ENCODE results near the gene MND1.

The MND1 gene, protein sequence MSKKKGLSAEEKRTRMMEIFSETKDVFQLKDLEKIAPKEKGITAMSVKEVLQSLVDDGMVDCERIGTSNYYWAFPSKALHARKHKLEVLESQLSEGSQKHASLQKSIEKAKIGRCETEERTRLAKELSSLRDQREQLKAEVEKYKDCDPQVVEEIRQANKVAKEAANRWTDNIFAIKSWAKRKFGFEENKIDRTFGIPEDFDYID

DNA sequence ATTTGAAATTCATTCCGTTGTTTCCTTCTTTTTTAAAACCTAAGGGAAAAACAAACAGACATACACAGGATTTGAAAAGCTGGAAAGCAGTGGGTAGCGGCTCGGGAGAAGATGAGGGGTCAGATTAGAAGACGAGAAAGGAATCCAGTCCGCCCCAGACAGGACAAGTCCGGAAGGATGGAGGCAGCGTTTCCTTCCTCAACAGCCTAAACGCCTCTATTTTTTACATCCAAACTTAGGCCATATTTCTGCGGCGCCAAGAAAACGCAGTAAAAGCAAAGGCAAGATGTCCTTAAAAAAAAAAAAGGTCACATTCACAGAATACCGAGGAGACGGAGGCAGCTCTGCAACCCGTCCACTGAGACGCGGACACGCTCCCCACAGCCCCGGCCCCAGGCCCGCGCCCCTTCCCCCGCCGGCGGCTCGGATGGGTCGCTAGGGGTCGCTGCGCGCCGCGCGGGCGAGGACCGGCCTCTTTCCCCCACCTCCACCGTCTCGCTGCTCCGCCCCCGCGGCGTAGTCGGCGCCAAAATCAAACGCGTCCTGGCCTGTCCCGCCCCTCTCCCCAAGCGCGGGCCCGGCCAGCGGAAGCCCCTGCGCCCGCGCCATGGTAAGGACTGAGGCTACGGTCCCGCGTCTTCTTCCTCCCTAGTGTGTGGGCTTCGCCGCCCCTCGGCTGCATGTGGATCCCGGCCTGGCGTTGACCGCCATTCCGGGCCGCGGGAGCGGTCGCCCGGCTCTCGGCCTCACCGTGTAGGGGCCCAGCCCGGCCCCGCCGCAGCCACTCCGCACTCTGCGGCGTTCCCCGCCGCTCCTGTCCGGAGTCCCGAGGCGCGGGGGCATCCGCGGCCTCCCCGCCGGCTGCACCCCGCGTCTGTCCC is at the start of gene MND1:
TSS of gene MND1 (plus strand) at position 558 of the 881 bp plus-strand sequence. CDS start at position 608, 50 bp downstream.
- DNase-seq (ENCODE audit: low spot score): peak; percentile 95

GRCh38 chr4:153295131-153295755 is 49.2 kb upstream of the MND1 start:
- TF ChIP-seq CTCF (IDR thresholded peaks at IDR 0.05; ENCODE audit: extremely low read depth, missing control alignments): no peak
- no peak for DNase-seq (ENCODE audit: low spot score)

More for the DNA sequence above, at the start of gene MND1:
- TF ChIP-seq CTCF (IDR thresholded peaks at IDR 0.05; ENCODE audit: extremely low read depth, missing control alignments): peak; percentile 64

DNA sequence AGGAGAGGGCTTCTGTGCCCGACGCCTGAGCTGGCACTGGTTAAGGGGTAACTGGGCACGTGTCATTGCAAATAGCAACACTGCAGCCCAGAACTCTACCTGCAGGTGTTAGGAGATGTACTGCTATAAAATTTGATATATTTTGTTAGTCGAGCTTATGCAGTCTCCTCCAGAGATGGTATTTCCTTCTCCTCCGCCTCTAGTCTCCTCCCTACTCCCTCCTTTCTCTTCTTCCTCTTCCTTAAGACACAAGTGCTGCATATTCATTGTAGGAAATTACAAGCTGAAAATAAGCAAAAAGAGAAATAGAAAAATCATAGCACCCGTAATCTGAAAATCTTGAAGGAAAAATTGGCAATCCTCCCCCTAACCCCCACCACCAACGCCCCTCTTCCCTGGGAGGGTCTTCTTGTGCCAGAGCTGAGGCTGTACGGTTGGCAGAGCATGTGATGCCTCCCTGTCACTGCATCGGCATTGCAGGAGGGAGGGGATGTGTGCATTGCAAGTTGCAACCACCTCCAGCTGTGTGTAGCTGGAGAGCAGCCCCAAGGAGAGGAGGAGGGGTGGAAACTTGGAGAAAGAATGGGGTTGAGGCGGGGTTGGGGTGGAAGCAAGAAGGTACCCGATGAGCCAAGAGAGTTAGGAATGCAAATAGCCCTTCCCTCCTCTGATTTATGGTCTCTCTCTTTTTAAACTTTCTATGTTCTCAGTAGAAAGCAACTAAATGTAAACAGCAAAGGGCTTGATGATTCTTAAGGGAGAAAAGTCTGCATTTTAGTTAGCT is 48.3 kb upstream of the MND1 start:
- TF ChIP-seq CTCF (IDR thresholded peaks at IDR 0.05; ENCODE audit: extremely low read depth, missing control alignments): no peak
- no peak for DNase-seq (ENCODE audit: low spot score)

- no peak for TF ChIP-seq CTCF (IDR thresholded peaks at IDR 0.05; ENCODE audit: extremely low read depth, missing control alignments)
- DNase-seq (ENCODE audit: low spot score): no peak
Measured at GRCh38 chr4:153297116-153297515, 47.4 kb upstream of the MND1 start.

DNA sequence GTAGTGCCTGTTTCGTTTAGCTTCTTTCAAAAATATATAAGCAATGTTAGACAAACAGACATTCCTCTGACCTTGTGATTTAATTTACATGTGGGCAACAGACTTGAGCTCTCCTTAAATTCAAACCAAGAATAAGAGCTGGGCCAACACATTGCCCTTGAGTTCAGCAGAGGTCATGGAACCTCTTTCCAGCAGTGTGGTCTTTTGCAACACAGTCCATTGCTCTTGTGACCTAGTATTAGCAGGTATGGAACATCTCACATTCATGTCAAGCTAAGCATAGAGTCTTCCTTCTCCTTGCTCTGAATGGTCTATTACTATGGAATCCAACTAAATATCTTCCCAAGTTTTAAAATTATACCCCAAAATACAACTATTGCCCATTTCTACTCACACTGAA is 33.7 kb upstream of the MND1 start:
- no peak for DNase-seq (ENCODE audit: low spot score)
- TF ChIP-seq CTCF (IDR thresholded peaks at IDR 0.05; ENCODE audit: extremely low read depth, missing control alignments): no peak

DNA sequence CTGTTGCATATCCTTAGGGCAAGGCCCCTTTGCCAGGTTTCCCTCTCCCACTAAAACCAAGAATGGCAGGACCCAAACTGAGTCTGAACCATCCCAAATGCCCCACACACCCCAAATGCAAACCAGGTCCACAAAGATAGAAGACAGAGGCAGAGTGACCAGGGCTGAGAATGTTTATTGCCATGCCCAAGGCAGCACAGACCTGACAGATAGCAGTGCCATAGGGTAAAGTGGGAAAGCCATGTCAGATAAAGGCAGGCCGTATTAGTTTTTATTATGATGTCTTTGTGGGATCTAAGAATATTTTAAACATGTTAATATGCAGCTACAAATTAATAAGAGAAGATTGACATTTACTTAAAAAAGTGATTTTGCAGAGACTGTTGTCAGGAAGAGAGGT is 29.6 kb upstream of the MND1 start:
- DNase-seq (ENCODE audit: low spot score): no peak
- no peak for TF ChIP-seq CTCF (IDR thresholded peaks at IDR 0.05; ENCODE audit: extremely low read depth, missing control alignments)

Data from GM20000 (cell line).